Stimulated activated CD8-positive, alpha-beta memory T cell treated with anti-CD3 and anti-CD28 coated beads, Interleukin-4, amount 100 ng/mL, for 24 hours (primary cell): ENCODE results near the gene HACD4.
A peak's percentile ranks its signal among the peaks of the same experiment; 100 is the strongest.

ENCODE experiments used
- DNase-seq: peaks from one replicate; pipeline ENCODE4 v3.0.0-alpha.2; 2020; ENCODE audit warnings: low read depth

The HACD4 gene, protein sequence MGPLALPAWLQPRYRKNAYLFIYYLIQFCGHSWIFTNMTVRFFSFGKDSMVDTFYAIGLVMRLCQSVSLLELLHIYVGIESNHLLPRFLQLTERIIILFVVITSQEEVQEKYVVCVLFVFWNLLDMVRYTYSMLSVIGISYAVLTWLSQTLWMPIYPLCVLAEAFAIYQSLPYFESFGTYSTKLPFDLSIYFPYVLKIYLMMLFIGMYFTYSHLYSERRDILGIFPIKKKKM

DNA sequence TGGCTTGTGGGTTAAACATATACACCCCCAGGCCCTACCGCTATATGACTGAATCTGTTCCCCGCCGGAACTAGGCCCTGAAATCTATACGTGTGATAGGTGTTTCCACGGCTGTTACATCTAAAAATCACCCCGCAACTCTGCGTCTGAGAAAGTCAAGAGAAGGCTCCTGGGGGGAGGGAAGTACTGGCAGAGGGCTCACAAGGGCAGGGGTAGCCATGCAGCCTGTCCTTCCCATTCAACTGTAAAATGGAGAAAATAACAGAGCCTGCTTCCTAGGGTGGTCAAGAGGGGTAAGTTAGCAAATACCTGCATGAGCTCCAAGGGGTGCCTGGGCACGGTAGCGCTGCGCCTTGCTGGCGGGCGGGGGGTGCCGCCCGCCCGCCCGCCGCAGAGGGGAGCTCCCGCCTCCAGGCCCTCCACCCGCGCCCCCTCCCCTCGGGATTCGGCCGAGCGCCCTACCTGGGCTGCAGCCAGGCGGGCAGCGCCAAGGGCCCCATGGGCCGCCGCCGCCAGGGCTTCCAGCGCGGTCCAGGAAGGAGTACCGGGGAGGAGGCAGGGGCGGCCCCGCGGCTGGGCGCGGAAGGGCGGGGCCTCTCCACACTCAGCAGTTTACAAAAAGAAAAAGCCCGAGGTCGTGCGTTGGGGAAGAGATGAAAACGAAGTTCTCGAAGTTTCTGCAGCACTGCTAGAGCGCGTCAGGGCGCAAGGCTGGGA is at the start of gene HACD4:
Gene HACD4 (minus strand): TSS at position 550 of the 717 bp plus-strand sequence. CDS start 50 bp downstream, at position 500.
- peak; percentile 31 for DNase-seq

DNA sequence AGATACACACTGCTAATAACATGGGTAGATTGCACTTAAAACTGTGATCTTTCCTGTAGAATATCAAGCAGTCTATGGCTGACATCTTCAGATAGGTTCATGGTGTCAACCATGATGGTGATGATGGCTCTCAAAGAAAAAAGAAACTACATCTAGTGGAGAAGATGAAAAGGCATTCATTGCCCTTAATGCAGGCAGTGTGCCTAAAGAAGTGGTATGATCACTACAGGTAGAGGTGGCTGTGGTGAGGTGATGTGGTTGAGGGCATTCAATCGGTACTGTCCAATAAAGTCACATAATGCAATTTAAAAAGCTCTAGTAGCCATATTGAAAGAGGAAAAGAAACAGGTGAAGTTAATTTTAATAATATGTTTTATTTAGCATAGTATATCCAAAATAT is 49.4 kb upstream of the HACD4 start:
- no peak for DNase-seq

DNA sequence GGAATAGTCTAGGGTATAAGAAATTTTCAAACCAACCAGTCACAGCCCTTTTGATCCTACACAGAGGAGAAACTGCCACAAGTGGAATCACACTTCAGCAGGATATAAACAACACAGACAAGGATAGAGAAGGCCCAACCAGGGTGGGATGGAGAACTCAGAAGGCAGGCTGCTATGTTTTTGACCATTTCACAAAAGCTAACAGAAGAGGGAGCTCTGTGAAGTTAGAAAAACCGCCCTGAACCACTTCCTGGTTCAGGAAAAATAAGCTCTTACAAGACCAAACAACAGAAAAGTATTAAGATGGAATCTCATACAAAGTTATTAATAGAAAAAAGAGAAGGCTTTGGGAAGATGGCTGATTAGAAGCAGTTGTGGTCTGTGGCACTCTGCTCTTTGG is 47.3 kb upstream of the HACD4 start:
- no peak for DNase-seq

DNA sequence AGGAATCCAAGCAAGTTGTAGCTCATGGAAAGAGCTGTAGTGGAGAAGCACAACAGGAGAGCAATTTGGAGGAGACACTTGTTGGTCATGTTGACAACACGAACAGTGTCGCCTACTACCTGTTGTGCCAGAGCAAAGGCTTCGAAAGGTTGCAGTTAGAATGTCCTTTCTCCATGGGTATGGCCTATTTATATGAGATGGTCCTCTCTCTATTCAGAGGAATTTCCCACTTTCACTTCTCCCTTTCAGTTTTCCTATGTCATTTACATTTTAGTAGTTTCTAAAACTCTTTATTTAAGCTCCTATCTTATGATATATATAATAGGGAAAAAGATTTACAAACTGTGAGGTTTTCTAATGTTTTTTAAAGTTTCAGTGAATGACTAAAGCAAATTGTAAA is 46.3 kb upstream of the HACD4 start, which contains the start of gene IFNB1:
Gene IFNB1 (minus strand): TSS at position 162 of the 400 bp plus-strand sequence. CDS start 73 bp downstream, at position 89.
- DNase-seq, result no peak

DNA sequence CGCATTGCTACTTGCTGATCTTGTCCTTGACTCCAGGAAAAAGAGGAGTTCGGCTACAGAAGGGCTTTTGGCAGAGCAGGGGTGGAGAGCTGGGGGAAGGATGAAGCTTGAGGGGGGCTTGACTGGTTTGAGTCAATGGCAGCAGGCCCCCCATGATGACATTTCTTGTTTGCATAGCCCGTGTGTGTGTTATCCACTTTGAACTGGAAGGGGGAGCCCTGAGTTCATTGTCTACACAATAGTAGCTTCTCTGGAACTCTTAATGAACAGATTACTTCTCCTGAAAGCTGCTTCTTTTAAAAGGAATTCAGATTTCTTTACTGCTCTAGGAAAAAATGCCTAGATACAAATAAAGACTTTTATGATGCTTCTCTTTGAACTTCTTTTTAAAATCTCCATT is 44.0 kb upstream of the HACD4 start:
- no peak for DNase-seq

DNA sequence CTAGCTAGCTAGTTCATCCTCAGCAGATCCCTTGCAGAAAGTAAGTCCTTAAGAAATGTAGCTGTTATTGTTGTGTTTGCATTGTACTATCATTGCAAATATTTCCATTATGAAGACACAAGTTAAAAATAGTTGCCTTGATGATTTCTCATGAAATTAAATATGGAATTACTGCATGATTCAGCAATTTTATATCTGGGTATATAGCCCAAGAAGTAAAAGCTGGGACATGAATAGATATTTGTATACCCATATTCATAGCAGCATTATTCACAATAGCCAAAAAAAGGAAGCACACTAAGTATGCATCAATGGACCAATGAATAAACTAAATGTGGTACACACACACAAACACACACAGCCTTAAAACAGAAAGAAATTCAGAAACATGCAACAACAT is 39.5 kb upstream of the HACD4 start:
- no peak for DNase-seq

DNA sequence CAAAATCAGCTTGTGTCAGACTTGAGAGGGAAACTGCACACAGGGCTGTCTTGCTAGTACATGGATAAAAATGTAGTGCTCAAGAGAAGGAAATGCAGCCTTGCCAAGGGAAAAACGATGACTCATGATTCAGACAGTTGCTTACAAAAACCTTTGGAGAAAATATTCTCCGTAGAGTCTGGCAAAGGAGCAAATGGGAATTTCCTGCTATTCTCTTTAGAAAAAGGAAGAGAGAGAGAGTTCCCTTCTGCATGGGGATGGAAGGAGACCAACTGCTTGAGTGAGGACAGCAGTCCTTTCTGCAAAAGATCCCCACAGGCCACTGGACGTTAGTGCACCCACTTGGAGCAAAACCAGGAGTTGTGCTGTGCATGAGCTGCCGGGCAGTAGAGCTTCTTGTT is 38.7 kb upstream of the HACD4 start:
- no peak for DNase-seq

DNA sequence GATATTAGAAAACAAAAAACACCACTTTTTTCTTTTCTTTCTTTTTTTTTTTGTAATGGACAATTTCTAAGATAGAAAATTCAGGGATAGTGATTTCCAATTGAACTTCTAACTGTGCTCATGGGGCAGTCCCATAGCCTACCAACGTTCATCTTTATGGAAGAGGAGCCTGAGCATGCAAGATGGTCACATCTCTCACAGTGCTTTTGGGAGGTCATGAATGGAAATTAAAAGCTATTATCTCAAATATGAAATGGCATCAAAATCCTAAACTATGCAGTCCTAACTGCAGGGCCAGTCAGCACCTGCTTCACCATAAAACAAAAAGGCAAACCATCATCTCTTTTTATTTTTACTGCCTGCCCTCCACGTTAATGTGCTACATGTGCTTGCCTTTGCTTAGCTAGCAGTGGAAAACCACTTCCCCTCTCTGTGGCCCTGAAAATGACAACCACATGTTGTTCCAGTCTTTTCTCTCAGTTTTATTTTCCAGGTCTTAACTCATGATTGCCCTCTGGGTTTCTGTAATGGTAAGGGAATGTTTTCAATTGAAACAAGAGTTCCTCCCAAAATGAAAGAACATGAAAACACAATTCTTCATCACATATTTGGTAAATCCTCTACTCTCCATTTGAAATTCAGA is 29.6 kb upstream of the HACD4 start:
- DNase-seq, result no peak

DNA sequence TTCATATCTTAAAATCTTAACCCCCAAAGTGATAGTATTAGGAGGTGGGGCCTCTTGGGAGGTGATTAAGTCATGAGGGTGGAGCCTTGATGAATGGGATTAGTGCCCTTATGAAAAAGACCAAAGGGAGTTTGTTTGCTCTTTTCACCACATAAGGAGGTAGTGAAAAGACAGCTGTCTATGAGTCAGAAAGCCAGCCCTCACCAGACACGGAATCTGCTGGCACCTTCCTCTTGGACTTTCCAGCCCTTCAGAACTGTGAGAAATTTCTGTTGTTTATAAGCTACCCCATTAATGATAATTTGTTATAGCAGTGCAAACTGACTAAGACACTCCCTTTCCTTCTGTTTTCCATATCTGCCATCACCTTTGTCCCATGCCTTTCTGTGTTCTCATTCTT is 25.5 kb upstream of the HACD4 start:
- DNase-seq, result no peak

DNA sequence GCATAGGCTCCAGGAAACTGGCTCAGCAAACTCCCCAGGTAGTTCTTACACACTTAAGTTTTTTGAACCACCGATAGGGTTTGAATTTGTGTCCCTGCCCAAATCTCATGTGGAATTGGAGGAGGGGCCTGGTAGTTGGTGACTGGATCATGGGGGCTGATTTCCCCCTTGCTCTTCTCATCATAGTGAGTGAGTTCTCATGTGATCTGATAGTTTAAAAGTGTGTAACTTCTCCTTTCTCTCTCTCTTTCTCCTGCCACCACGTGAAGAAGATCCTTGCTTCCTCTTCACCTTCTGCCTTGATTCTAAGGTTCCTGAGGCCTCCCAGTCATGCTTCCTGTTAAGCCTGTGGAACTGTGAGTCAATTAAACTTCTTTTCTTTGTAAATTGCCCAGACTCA is 22.4 kb upstream of the HACD4 start:
- DNase-seq, result no peak

DNA sequence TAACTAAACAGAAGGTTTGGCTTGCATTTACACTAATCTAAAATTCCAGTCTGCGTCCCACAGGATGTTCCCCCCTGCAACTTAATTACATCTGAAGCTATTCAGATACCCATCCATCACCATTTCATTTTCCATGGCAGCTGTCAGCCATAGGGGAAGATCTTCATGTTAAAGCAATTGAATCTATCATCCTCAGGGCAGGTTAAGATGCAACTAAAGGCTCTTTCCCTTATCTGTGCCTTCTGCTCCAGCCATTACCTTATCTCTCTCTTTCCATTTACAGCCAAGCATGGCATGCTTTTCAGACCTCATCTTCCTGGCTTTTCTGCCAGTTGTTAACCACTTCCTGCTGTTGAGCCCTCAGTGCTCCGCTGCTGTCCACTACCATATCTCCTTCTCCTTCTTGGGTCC is 15.8 kb upstream of the HACD4 start:
- DNase-seq, result no peak

DNA sequence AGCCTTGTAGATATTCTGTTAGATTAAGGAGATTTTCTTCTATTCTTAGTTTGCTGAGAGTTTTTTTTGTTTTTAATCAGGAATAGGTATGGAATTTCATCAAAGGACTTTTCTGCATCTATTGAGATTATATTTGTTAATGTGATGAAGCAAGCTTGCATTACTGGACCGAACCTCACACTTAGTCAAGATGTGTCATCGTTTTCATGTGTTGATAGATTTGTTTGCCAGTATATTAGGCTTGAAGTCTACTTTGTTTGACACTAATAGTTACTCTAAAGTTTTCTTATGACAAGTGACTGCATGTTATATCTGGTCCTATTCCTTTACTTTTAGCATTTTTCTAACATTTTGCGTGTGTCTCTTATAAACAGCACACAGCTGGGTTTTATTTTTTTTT is 12.4 kb upstream of the HACD4 start:
- no peak for DNase-seq

DNA sequence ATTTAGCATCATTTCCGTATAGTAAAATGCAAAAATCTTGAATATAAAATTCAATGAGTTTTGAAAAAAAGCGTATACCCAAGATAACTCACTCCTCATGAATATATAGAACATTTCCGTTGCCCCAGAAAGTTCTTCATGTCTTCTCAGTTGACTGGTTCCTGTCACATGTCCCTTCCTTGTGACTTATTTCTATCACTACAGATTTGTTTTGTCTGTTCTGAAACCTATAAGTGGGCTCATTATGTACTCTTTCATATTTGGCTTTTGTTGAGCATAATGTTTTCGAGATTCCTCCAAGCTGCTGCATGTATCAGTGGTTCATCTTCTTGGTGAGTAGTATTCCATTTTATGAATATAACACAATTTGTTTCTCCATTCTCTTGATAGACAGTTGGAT is 11.0 kb upstream of the HACD4 start:
- no peak for DNase-seq

DNA sequence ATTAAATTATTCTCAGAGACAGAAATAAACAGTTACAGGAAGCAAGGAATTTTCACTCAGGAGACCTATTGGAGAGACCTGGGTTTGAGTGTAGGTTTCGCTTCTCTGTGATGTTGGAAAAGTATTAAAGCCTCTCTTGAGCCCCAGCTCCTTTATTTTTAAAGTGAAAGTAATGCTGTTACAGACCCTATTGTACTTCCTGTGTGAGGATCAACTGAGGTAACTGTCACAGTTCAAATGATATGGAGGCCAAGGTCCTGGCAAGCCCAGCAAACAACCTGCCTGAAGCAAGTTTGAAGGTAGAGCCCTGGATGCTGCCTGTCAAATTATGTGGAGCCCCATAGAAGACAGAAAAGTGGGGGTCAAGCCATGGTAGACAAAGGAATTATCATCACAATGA is 7.9 kb upstream of the HACD4 start:
- DNase-seq, result no peak

DNA sequence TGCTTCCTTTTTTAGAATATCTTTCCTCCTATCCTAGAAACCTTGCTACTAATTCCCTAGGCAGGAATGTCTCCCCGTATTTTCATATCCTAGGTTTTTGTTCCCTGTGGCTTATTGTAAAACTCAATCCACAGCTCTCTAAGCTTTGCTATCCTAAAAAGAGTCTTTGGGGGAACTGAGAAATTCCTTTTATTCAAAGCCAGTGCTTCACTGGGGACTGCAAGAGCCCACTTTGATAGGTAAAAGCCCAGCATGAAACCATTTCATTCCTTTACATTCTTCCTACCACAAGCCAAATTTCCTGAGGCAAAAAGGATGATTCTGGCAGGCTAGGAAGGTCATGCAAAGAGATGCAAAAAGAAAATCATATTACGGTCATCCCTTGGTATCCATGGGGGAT is 5.8 kb upstream of the HACD4 start:
- DNase-seq, result no peak

DNA sequence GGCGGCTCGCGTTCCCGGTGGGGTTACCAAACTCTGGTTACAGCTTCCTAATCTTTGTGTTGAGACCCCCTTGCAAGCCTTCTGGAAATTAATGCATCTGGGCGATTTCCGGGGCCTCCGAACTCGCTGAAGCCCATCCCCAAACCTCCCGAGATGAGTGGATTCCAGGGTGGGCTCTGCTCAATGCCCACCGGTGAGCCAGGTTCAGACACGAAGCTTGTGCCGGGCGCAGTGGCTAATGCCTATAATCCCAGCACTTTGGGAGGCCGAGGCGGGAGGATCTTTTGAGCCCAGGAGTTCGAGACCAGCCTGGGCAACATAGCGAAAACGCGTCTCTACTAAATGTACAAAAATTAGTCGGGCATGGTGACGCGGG is 356 bp upstream of the HACD4 start:
- no peak for DNase-seq

DNA sequence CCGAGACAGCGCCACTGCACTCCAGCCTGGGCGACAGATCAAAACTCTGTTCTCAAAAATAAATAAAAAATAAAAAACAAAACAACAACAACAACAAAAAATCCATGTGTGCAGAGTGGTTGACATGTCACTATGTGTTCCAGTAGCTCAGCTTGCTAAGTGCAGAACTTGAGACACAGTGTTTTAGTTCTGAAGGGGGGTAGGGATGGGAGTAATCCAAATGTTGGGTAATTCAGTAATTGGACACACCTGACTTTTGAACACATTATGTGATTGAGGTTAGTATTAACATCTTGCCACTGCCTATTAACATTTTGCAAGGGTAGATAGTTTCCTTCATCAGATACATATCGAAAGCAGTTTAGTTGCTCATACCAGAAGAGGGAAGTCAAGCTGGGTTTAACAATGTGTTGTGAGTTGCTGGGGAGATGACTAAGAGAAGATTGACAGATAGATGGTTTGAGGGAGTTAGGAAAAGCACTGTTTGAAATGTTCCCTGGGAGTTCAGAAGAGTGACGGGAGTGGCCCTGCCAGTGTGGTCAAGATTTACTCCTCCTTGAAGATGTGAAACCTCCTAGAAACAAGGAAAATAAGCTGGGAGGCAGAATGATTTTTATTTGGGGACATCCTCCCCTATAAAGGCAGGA is 928 bp downstream of the HACD4 start:
- DNase-seq, result no peak

DNA sequence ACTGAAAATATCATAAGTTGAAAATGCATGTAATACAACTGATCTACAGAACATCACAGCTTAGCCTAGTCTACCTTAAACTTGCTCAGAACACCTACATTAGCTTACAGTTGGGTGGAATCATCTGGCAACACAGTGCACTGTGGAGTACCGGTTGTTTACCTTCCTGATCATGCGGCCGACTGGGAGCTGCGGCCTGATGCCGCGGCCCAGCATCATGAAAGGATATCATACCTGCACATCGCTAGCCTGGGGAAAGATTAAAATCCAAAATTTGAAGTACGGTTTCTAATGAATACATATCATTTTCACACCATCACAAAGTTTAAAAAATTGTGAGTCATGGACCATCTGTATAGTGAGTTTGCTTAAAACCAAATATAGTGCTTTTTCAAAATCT is 1.8 kb downstream of the HACD4 start:
- DNase-seq, result no peak

DNA sequence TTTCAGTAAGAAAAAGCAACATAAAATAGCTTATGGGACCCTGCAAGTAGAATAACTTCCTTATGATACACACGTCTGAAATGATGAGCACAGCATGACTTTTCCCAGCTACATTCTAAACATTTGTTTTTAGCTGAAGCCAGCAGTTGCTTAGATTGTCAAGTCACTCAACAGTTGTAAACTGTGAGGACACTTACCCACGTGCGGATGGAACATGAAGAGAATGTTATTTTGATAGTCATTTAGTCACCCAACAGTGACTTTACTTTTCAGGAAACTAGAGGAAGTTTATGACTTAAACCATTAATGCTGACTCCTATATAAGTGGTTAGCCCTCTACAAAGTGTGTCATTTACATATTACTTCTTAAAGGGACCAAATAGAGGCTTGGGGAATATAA is 3.0 kb downstream of the HACD4 start:
- DNase-seq, result no peak

DNA sequence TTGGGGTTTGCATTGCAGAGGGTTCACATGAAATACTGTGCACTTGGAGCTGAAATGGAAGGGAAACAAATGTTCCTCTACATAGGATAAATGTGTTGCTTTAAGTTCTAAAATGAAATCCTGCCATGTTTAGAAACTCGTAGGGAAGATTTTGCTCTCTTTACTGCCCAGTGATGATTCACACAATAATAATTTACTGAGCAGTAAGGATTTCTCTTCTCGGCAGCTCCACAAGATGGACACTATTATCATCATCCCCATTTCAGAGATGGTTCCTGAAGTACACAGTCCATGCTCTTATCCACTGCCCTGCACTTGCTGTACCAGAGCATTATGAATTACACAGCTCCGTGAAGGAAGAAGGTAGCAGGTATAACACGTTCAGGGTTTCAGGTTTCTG is 4.1 kb downstream of the HACD4 start:
- no peak for DNase-seq

DNA sequence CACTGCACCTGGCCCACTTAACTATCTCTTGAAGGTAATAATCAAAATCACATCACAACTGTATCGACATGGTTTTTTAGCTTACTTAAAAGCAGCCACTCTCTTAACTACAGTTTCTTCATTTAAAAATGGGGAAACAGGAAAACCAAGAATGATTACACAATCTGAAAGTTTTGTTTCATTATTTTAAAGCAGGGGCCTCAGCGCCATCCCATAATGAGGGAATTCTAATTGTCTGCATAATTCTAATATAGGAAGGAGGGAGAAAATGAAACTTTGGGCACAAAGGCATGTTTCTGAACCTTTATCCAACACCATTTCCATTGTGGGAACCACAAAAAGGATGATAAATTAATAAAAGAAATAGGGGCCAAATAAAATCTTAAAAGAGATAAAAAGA is 7.6 kb downstream of the HACD4 start:
- no peak for DNase-seq

DNA sequence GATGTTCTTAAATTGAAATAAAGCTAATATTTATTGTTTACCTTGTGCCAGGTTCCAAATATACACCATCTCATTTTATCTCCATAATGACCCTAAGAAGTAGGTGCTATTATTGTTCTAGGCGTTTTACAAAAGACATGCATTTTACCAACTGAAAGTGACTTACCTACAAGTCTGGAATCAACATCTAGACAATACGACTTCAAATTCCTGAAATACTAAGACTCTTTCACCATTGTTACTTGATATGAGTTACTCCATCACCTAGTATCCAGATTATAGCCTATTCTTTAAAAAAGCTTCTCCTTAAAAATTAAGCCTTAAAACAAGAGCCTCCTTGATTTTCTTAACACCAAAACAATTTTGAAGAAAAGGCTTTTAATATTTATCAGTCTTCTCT is 13.3 kb downstream of the HACD4 start:
- no peak for DNase-seq
